Small intestine (tissue), 7 donors: Measurements from ENCODE around the gene SMIM21. TPM values are rescaled to one million over a fixed set of nuclear protein-coding genes. Genes with fewer than 3 reads are reported as not detected.

Experiments
- DNase-seq, 2 donors: peaks; one replicate each; pipeline versions ENCODE4 v3.0.0 to v3.0.0-alpha.2; 2013
- FAIRE-seq: peaks from 2 replicates; lab custom pipeline; 2012; peaks lifted over from hg19 to GRCh38; lab: Jason Lieb, UNC
- H3K27ac ChIP-seq, 3 donors: one replicate each; pipeline ENCODE4 v1.5.1; 2013; ENCODE audit warnings: low read length in 2 of 3, mild to moderate bottlenecking in 2 of 3, control low read depth in 1 of 3, inconsistent platforms in 1 of 3, low read depth in 1 of 3, moderate library complexity in 1 of 3
- H3K27me3 ChIP-seq, 3 donors: one replicate each; pipeline ENCODE4 v1.6.1; 2013; ENCODE audit warnings: low read length in 3 of 3, inconsistent platforms in 1 of 3; ENCODE audit not compliant: control insufficient read depth in 3 of 3, insufficient read depth in 3 of 3
- H3K36me3 ChIP-seq, 3 donors: one replicate each; pipeline ENCODE4 v1.6.1; 2013; ENCODE audit warnings: low read length in 3 of 3, inconsistent platforms in 1 of 3, low read depth in 1 of 3, mild to moderate bottlenecking in 1 of 3, moderate library complexity in 1 of 3; ENCODE audit not compliant: control insufficient read depth in 3 of 3, insufficient read depth in 2 of 3
- H3K4me1 ChIP-seq, 3 donors: one replicate each; pipeline ENCODE4 v1.6.1; 2013; ENCODE audit warnings: low read length in 2 of 3, inconsistent platforms in 1 of 3, low read depth in 1 of 3, mild to moderate bottlenecking in 1 of 3, moderate library complexity in 1 of 3; ENCODE audit not compliant: control insufficient read depth in 3 of 3, insufficient read depth in 2 of 3
- H3K4me3 ChIP-seq, 3 donors: one replicate each; pipeline ENCODE4 v1.5.1; 2013; ENCODE audit warnings: low read length in 3 of 3, control low read depth in 1 of 3, inconsistent platforms in 1 of 3, low read depth in 1 of 3, mild to moderate bottlenecking in 1 of 3, moderate library complexity in 1 of 3
- H3K9me3 ChIP-seq, 2 donors: one replicate each; pipeline ENCODE4 v1.6.1; 2013; ENCODE audit warnings: low read depth in 1 of 2, low read length in 1 of 2; ENCODE audit not compliant: control insufficient read depth in 2 of 2, insufficient read depth in 1 of 2
- WGBS, 3 donors: extraction: QIAGEN DNeasy Blood & Tissue Kit; methylation state at CpG; one replicate each; pipeline ENCODE4 v1.1.7; 2013; 5-methylcytosine and 5-hydroxymethylcytosine counted together
- polyA plus RNA-seq, 4 donors: library from polyadenylated mRNA; stranded (reverse) in 3 of 4; unstranded in 1 of 4; fragments of 200-250 nt in 3 of 4; fragments of 120-200 nt in 1 of 4; gene quantifications; one replicate each; pipeline versions ENCODE4 v1.2.1 to v1.2.3, GENCODE V29; 2013
- donor health status: healthy with polysubstance abuse.
- donor health status: control.
- donor health status: control.
- donor health status: Bipolar disorder and iron deficiency.
- donor health status: healthy.

Gene SMIM21
- polyA plus RNA-seq, 4 donors = 0.04 TPM; not detected in 3

- H3K36me3 ChIP-seq = no peaks in the 10 kb centered on the region
- no peaks in the 10 kb centered on the region for H3K4me1 ChIP-seq
- no peaks in the 10 kb centered on the region for H3K9me3 ChIP-seq
- H3K27me3 ChIP-seq = peaks cover 0 to 16% (median 2%) of the 10 kb centered on the region in 3 donors
- 70 to 87% (median 80%) methylated on average over 3 of the region's 3 CpGs for whole genome bisulfite sequencing, 3 donors
- no peak for FAIRE-seq
- no peak for DNase-seq
- no peak overlapping the region for H3K4me3 ChIP-seq
- no peak overlapping the region for H3K27ac ChIP-seq
These were observed 27.1 kb downstream of the SMIM21 start for GRCh38 chr18:75400366-75400765.

- no peak overlapping the region for H3K4me3 ChIP-seq
- H3K4me1 ChIP-seq = no peaks in the 10 kb centered on the region
- no peak for FAIRE-seq
- H3K27ac ChIP-seq = no peak overlapping the region
- H3K36me3 ChIP-seq = no peaks in the 10 kb centered on the region
- 71 to 79% (median 75%) methylated on average over 7 of the region's 7 CpGs for WGBS, 3 donors
- no peak for DNase-seq
- H3K27me3 ChIP-seq = peaks cover 0 to 15% (median 0%) of the 10 kb centered on the region in 3 donors
- no peaks in the 10 kb centered on the region for H3K9me3 ChIP-seq
These were observed 32.4 kb downstream of the SMIM21 start for GRCh38 chr18:75395137-75395536.

GRCh38 chr18:75393721-75394120 lies 33.8 kb downstream of the SMIM21 start:
- no peaks in the 10 kb centered on the region for H3K4me1 ChIP-seq
- DNase-seq (no peak), FAIRE-seq (no peak)
- H3K36me3 ChIP-seq = no peaks in the 10 kb centered on the region
- H3K4me3 ChIP-seq = no peak overlapping the region
- 41 to 50% (median 41%) methylated on average over 5 of the region's 5 CpGs for WGBS, 3 donors
- H3K9me3 ChIP-seq = no peaks in the 10 kb centered on the region
- H3K27ac ChIP-seq = no peak overlapping the region
- peaks cover 0 to 8% (median 0%) of the 10 kb centered on the region in 3 donors for H3K27me3 ChIP-seq

GRCh38 chr18:75392226-75392578 lies 35.3 kb downstream of the SMIM21 start:
- 75 to 82% (median 81%) methylated on average over 10 of the region's 10 CpGs for WGBS, 3 donors
- FAIRE-seq (no peak), DNase-seq (no peak)
- Histone ChIP-seq H3K4me1 (no peaks in the 10 kb centered on the region), H3K9me3 (no peaks in the 10 kb centered on the region), H3K36me3 (no peaks in the 10 kb centered on the region), H3K27ac (no peak overlapping the region), H3K4me3 (no peak overlapping the region), H3K27me3 (peaks cover 0 to 5% (median 0%) of the 10 kb centered on the region in 3 donors)

GRCh38 chr18:75391279-75392225 lies 36.0 kb downstream of the SMIM21 start:
- Histone ChIP-seq H3K9me3 (no peaks in the 10 kb centered on the region), H3K4me1 (no peaks in the 10 kb centered on the region), H3K4me3 (no peak overlapping the region), H3K27me3 (peaks cover 0 to 5% (median 0%) of the 10 kb centered on the region in 3 donors), H3K36me3 (no peaks in the 10 kb centered on the region), H3K27ac (no peak overlapping the region)
- FAIRE-seq = no peak
- 71 to 81% (median 76%) methylated on average over 21 of the region's 21 CpGs for WGBS, 3 donors
- DNase-seq = no peak

- FAIRE-seq = no peak
- 56 to 62% (median 61%) methylated on average over 2 of the region's 2 CpGs for WGBS, 3 donors
- no peaks in the 10 kb centered on the region for H3K9me3 ChIP-seq
These were observed 36.6 kb downstream of the SMIM21 start for GRCh38 chr18:75390854-75391253.

GRCh38 chr18:75384144-75384543 lies 43.4 kb downstream of the SMIM21 start:
- Histone ChIP-seq H3K27ac (no peak overlapping the region), H3K9me3 (no peaks in the 10 kb centered on the region), H3K27me3 (peaks cover 0 to 10% (median 0%) of the 10 kb centered on the region in 3 donors), H3K36me3 (no peaks in the 10 kb centered on the region), H3K4me1 (no peaks in the 10 kb centered on the region), H3K4me3 (no peak overlapping the region)
- FAIRE-seq = no peak
- 59 to 76% (median 65%) methylated on average over 4 of the region's 4 CpGs for WGBS, 3 donors
- no peak for DNase-seq

More at GRCh38 chr18:75390854-75391253, 36.6 kb downstream of the SMIM21 start:
- Histone ChIP-seq H3K4me1 (no peaks in the 10 kb centered on the region), H3K27ac (no peak overlapping the region), H3K27me3 (peaks cover 0 to 5% (median 0%) of the 10 kb centered on the region in 3 donors), H3K36me3 (no peaks in the 10 kb centered on the region), H3K4me3 (no peak overlapping the region)
- no peak for DNase-seq

- DNase-seq (no peak), FAIRE-seq (no peak)
- H3K4me3 ChIP-seq = no peak overlapping the region
- 62 to 72% (median 64%) methylated on average over 22 of the region's 22 CpGs for WGBS, 3 donors
- no peaks in the 10 kb centered on the region for H3K36me3 ChIP-seq
- no peaks in the 10 kb centered on the region for H3K4me1 ChIP-seq
- H3K9me3 ChIP-seq = peaks cover 0 to 5% of the 10 kb centered on the region in 2 donors
- H3K27me3 ChIP-seq = peaks cover 0 to 8% (median 0%) of the 10 kb centered on the region in 3 donors
- H3K27ac ChIP-seq = no peak overlapping the region
These were observed 48.9 kb downstream of the SMIM21 start for GRCh38 chr18:75378376-75379315.
